Activated CD4-positive, CD25-positive, alpha-beta regulatory T cell treated with anti-CD3 and anti-CD28 coated beads, Interleukin-2, amount 50 U/mL, for 16 hours (primary cell): Measurements from ENCODE around the gene SP4.

ENCODE experiments used
- DNase-seq: peaks from one replicate; pipeline ENCODE4 v3.0.0-alpha.2; 2020; ENCODE audit warnings: low read depth, low spot score

Gene SP4

DNA sequence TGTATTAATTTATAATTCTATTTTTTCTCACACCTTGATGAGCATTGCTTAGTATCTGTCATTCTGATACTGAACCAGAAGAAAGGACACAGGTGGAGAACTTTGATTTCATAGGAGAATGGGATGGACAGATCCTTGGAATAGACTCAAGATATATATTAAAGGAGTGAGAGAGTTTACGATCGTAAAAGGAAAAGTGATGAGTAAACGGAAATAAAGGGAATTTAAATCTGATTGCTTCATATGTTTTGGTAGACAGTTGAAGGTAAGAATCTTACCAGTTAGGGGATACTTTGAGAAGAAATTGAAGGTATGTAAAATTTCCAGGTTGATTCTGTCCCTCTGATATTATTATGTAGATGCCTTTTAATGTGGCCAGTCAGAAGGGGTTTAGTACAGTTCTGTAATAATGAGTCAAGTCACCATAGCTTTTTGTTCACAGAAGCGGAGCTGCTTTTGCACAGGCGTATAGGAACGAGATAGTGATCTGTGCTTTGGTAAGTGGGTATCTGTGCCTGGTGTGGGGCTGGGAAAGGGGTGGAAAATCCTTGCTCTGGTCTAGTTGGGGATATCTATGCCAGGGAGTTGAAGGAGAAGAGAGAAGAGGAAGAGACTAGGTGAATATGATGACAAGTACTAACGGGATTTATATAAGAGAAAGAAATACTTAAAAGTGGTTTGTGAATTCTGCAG, 15.4 kb downstream of the SP4 start:
- DNase-seq, result no peak

- DNase-seq, result no peak
These were observed 21.1 kb downstream of the SP4 start for GRCh38 chr7:21448974-21449373.

DNA sequence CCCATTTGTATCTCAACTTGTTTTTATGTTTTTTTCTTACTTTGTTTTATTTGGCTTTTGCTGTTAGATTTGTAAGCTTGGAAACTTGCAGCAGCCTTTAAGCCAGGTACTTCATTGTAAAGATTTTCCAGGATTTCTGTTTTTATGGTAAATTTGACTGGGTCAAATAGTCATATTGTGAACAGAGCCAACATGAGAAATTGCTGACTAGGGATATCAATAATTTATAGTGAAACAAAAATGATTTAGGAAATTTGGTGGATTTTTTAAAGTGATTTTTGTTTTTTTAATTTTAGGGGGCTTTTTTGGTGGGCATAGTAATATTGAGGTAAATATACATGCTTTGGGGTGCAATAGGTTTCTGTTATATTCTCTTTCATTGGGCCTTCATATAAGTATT, 22.2 kb downstream of the SP4 start:
- no peak for DNase-seq

- DNase-seq, result no peak
These were observed 23.1 kb downstream of the SP4 start for GRCh38 chr7:21450941-21451340.

DNA sequence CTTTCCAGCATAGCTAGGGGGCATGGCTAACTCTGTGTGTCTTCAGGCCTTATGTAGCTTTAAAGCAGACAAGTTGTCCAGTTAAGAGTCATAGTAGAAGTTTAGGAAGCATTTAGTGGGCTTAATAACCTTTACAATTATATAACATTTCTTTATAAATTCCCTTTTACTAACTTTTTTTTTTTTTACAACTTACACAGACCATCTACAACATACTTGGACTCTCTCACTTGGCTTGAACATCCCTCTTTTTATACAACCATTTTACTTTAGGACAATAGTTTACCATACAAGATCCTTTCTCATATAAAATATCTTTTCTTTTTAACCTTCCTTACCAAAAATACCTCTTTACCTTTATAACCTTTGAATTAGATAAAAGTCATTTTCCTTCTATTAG, 26.3 kb downstream of the SP4 start:
- DNase-seq, result no peak

GRCh38 chr7:21454906-21455305, 27.0 kb downstream of the SP4 start:
- no peak for DNase-seq

DNA sequence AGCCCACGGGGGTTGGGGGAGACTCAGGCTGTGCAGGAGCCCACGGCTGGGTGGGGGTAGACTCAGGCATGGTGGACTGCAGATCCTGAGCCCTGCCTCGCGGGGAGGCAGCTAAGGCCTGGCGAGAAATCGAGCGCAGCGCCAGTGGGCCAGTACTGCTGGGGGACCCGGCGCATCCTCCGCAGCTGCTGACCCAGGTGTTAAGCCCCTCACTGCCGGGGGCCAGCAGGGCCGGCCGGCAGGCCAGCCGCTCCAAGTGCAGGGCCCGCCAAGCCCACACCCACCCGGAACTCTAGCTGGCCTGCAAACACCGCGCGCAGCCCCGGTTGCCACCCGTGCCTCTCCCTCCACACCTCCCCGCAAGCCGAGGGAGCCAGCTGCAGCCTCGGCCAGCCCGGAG, 33.4 kb downstream of the SP4 start:
- DNase-seq, result no peak

GRCh38 chr7:21462081-21462480, 34.2 kb downstream of the SP4 start:
- DNase-seq, result no peak

DNA sequence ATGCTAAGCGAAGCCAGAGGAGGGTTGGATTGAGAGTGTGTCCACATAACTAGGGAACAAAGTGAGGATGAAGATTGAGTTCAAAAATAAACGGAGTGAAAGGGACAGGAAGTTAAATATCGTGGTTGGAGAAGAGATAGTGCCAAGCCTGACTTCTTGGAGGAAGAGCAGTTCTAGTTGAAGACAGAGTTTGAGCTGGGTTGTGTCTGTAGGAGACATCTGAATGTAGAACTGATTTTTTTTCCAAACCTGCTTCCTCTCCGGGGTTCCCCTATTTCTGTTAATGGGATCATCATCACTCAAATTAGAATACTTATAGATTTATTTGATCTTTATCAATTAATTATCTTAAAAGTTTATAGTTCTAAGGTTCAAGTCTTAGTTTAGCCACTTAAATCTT, 35.6 kb downstream of the SP4 start:
- DNase-seq, result no peak

DNA sequence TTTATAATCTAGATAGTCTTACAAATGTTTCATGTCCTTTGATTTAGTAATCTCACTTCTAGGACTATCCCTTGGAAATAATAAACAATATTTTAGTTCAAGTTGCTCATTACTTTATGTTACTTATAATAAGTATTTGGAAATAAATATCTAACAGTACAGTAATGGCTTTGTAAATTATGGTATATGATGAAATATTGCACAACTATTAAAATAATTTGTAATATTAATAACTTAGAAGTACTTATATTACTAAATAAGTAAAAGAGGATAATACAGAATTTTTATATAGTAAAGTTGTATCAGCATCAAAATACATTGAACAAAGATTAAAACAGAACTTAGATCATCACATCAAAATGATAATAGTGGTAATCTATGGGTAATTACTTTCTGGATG, 41.1 kb downstream of the SP4 start:
- DNase-seq, result no peak

GRCh38 chr7:21469894-21470293, 42.0 kb downstream of the SP4 start:
- DNase-seq, result no peak

DNA sequence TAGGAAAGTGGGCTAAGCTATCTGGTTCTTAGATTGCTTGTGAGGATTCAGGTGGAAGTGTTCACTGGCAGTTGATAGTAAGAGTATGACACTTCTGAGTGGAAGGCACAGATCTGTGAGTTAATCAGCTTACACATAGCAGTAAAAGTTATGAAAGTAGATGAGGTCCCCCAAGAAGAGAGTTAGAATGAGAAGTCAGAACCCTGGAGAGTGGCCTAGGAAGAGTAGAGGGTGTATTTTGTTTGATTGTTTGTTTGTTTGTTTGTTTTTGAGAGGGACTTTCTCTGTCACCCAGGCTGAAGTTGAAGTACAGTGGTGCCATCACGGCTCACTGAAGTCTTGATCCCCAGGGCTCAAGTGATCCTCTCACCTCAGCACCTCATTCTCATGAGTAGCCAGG, 44.1 kb downstream of the SP4 start:
- no peak for DNase-seq

DNA sequence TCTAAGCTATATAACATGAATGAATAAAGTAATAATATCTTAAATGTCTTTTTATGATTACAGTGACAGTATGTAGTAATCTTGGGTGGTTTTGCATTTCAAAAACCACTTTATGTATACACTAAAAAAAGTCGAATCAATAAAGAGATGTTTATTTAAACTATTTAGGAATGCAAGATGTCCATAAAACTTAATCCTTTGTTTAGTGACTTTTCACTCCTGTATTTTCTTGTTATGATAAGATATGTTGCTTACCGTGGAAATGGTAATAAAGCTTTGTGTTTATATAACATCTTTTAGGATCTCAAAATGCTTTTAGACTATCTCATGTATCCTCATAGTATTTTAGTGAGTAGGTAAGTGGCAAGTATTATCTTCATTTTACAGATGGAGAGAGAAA, 48.5 kb downstream of the SP4 start:
- no peak for DNase-seq

GRCh38 chr7:21480693-21481403, 53.0 kb downstream of the SP4 start:
- no peak for DNase-seq

DNA sequence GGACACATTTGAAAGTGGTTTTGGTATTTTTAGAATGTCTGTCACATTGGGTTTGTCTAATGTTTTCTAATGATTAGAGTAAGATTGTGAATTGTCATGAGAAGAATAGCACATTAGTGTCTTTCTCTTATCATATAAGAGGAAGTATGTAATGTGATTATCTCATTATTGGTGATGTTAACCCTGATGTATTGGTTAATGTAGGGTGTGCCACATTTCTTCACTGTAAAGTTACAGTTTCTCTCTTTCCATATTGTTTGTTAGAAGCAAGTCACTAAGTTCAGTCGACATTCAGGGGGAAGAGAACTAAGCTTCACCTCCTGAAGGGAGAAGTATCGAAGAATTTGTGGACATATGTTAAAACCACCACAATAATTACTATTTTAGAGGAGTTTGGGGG, 58.6 kb downstream of the SP4 start:
- no peak for DNase-seq

DNA sequence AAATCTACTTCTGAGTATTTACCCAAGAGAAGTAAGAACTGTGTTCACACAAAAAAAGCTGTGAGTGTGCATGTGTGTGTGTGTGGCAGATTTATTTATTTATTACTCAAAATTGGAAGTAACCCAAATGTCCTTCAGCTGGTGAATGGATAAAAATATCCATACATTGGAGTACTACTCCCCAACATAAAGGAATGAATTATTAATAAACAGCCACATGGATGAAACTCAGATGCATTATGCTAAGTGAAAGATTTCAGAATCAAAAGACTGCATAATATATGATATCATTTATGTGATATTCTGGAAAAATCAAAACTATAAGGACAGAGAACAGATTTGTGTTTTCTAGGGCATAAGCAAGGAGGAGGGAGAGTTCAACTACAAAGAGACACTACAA, 67.8 kb downstream of the SP4 start:
- no peak for DNase-seq

- DNase-seq, result no peak
These were observed 69.2 kb downstream of the SP4 start for GRCh38 chr7:21497072-21497471.

- no peak for DNase-seq
These were observed 72.4 kb downstream of the SP4 start for GRCh38 chr7:21500117-21500832.

GRCh38 chr7:21504021-21504420, 76.1 kb downstream of the SP4 start:
- DNase-seq, result no peak

DNA sequence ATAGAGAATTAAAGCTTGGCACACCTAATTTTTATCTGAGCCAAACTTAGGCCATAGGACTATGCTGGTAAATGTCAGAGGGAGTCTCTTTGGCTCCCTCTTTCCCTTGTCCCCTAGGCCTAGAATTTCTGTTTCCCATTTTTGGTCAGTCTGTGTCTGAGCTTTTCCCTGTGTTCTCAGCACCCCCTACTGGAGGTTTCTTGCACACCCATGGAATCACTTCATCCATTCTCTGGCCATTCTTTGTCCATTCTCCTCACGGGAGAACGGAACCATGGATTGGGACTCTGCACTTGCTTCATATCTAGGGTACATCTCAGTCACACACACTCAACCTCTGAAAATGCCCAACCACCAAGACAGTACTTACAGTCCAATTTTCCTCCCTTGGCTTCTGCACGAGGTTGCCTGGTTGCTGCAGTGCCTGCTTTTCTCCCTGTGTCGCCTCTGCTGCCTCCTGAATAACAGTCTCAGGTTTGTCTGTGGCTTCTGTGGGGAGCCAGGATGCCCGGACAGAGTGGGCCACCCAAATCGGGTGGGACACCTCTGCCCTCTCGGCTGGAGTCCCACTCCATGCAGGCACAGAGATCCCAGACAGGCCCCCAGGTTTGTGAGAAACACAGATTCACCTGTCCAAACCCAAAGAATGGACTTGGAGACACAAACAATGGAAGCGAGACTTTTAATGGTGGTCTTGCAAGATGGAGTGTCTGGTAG, 79.9 kb downstream of the SP4 start:
- no peak for DNase-seq

DNA sequence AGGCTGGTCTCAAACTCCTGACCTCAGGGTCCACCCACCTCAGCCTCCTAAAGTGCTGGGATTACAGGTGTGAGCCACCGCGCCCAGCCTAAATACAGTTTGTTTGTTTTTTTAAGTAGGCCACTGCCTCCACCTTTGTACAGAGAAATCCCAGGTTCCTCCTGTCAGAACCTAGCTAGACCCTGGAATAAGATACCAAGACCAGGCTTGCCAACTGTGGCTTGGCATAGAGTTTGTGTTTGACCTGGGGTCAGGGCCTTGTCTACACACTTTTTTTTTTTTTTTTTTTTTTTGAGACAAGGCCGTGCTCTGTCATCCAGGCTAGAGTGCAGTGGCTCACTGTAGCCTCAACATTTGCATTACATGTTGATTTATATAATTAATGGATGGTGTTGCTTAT, 80.7 kb downstream of the SP4 start:
- DNase-seq, result no peak

DNA sequence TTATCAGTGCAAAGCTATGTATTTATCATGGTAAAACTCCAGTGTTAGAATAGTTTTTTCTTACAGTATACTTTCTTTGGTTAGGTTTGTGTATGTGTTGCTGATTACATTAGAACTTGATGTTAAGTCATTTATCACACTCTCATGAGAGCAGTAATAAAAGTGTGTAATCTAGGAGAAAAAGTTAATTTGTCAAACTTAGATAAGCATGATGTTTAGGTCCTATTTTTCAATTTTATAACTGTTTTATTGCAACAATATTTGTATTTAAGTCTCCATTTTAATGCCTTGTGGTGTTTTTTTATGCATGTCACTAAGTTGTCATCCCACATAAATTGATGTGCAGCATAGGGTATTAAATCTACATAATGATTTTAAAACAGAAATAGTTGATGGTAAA, 86.2 kb downstream of the SP4 start:
- DNase-seq, result no peak
